HG03378 (cell line): ENCODE measurements around the gene SYT15.
"Not testable (repeated sequence)": the region's sequence is repeated elsewhere in the genome, so short reads cannot be mapped to it uniquely, and the experiment has no call there.

Experiments used
- ATAC-seq: cut with Tn5 transposase; IDR thresholded peaks from one replicate; pipeline ENCODE4 v1.9.1; 2021; ENCODE audit warnings: mild to moderate bottlenecking, moderate library complexity; ENCODE audit not compliant: unreplicated experiment

The SYT15 gene

DNA sequence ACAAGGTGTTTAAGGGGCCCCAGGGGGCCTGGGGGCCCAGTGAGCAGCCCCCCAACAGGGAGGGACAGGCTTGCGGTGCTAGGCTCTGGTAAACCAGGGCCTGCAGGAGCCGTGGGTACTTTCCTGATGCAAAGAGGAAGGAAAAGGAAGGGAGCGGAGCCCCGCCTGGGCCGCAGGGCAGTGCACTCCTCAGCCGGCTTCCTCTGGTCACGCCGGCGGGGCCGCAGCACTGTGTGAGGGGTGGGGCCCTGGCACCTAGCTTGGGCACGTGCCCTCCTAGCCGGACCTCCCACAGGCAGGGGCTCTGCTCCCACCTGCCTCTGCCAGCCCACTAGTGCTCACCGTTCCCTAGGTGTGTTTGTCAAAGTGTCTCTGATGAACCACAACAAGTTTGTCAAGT lies 6.3 kb downstream of the SYT15 start:
- ATAC-seq: not testable (repeated sequence)

DNA sequence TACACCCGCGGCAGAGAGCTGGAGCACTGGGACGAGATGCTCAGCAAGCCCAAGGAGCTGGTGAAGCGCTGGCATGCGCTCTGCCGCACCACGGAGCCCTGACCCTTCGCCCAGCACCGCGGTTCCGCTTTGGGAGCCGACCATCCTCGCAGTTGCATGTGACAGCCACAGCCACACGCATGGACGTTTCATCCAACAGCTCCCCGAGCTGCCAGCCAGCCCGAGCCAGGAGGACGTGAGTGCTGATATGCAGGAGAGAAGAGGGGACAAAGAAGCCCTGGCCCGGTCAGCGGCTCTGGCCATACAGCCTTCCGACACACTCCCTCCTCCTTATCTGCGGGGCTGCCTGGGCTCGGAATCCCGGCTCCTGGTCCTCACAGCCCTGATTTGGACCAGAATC lies 8.6 kb downstream of the SYT15 start:
- not testable (repeated sequence) for ATAC-seq

- ATAC-seq: not testable (repeated sequence)
Measured at GRCh38 chr10:46588221-46588620, 9.3 kb downstream of the SYT15 start.

DNA sequence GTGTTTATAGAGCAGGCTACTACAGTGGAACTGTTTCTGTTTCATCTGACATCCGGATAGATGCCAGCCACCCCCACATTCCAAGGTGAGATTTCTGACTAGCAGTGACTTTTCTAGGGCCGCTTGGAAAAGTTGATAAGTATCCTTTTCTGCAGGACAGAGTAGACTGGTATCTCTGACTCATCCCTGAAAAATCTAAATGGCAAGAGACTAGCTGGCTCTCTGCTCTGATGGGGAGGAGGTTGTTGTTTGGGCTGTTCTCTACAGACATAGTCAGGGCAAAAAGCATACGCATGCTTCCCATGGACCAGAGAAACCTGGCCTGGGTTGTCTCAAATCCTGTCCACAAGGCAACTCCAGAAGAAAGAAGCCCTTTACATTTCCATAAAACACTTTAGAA lies 10.7 kb downstream of the SYT15 start:
- not testable (repeated sequence) for ATAC-seq

GRCh38 chr10:46591053-46591452 lies 12.1 kb downstream of the SYT15 start:
- not testable (repeated sequence) for ATAC-seq

GRCh38 chr10:46593307-46593706 lies 14.4 kb downstream of the SYT15 start:
- not testable (repeated sequence) for ATAC-seq

DNA sequence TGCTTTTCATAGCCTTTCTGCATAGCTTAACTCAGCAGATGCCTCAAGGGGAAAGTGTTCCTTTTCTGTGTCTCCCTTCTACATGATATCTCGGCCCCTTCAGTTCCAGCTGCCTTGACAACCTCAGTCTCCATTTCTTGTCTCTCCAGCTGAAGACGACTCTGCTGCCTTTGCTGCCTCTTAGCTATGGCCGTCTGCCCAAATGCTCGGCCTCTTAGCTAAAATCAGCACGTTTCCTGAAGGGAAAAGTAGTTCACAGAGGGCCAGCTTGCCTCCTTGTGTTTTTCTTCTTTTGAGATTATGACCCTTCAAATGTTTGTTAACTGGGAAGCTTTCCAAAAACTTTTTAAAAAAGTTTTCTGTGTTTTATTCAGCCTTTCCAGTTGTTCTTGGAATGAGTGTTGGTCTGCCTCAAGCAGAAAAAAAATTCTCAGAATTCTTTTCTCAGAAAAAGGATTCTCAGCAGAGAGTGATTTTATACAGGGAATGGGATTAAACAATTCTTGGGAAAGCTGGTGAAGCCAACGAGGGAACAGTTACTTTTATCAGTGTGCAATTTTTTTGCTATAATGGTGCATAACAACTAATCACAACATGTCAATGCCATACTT lies 15.6 kb downstream of the SYT15 start:
- not testable (repeated sequence) for ATAC-seq

GRCh38 chr10:46596570-46596969 lies 17.6 kb downstream of the SYT15 start:
- ATAC-seq: not testable (repeated sequence)

DNA sequence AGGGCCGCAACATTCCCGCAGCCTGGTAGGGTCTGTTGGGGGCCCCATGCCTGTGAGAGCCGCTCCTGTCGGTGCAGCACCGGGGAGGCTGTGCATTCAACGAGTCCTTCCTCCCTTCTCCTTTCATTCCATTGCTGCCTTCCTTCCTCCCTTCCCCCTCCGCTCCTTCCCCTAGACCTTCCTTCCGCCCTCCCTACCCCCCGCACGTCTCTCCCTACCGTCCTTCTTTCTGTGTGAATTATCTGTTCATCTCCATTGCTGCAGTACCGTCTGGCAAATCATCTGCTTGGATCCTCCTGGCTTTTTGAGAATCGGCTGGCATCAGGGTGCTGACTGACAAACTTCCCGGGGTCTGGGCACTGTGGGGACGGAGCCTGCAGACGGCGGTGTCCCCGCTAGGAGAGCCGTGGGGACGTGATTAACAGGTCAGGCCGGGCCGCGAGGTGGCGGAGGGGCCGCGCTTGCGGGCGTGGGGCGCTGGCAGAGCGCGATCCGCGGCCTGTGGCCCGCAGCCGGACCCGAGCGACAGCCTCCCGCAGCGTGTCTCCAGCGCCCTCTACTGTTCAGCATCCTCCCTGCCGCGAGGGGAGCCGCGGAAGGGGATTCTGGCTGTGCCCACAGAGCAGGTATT lies 18.8 kb downstream of the SYT15 start:
- ATAC-seq: peak; percentile 63

DNA sequence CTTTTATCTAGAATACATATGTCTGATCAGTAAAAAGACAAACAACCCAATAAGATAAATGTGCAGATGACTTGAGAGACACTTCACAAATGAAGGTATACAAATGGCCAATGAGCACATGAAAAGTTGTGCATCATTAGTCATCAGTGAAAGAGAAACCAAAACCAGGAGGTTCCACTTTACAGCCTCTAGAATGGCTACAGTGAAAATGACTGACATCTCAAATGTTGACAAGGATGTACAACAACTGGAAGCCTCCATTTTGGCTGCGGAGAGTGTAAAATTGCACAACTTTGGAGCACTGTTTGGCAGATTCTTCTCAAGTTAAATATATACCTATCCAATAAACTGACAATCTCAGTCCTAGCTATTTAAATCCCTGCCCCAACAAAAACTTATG lies 21.6 kb downstream of the SYT15 start:
- peak; percentile 50 for ATAC-seq

GRCh38 chr10:46615540-46615939 lies 36.6 kb downstream of the SYT15 start:
- not testable (repeated sequence) for ATAC-seq

GRCh38 chr10:46616227-46616626 lies 37.3 kb downstream of the SYT15 start:
- not testable (repeated sequence) for ATAC-seq

DNA sequence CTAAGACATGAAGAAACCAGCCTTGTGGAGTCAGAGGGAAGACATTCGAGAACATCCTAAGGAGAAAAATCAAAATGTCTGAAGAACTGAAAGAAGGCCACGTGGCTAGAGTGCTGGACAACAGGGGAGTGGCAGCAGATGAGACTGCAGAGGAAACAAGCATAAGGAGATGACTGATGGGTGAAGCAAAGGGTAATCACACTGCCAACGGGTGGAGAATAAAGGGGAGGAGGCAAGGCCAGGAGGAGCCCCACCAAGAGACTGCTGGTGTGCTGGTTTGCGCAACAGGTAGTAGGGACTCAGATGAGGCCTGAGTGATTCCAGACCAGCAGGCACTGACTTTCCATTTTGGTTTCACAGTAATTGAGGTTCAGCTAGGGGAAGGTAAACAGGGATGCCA lies 38.2 kb downstream of the SYT15 start:
- not testable (repeated sequence) for ATAC-seq

DNA sequence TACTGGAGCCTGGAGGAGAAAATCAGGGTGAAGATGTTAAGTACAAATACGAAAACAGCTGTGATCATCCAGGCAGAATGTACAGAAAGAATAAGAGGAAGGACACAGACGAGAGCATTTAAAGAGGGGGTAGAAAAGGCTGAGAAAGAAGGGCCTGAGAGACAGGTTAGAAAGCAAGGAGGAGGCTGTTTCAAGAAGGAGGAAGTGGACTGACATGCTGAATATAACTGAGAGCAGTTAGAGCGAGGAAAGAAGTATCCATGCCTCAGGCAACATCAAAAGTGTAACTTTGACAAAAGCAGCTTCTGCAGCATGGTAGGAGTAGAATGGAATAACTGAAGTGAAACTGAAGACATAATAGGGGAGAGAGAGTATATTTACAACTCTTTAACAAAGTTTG lies 39.0 kb downstream of the SYT15 start:
- not testable (repeated sequence) for ATAC-seq

DNA sequence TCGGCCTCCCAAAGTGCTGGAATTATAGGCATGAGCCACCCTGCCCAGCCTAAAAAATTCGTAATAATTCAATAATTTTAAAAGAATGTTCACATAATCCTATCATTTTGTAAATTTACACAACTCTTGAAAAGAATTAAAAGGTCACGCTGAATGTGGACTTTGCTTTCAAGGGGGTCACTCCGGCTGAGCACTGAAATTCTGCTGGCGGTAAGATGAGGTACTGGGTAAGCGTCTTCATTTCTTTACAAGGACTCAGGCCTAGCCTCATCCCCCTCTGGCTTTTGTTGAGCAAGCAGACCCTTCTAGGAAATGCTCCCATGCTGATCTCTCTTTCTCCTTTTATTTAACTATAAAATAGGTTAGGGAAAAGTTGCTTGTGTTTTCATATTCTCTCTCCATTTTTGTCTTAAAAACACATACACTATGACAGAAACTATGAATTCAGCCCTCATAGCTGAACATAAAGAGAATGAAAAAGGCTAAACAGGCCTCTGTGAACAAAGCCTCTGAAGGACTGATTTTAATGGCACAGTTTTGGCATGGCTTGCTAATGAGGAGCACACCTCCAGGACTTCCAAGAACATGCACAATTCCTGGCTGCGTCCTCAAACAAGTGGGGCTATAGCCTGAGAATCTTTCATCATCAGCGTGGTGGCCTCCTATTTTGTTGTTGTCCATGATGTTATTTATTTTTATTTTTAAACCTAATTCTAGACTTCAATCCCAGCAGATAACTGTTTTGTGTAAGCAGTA lies 45.1 kb downstream of the SYT15 start:
- ATAC-seq: not testable (repeated sequence)

- ATAC-seq: not testable (repeated sequence)
Measured at GRCh38 chr10:46629805-46630204, 50.9 kb downstream of the SYT15 start.

DNA sequence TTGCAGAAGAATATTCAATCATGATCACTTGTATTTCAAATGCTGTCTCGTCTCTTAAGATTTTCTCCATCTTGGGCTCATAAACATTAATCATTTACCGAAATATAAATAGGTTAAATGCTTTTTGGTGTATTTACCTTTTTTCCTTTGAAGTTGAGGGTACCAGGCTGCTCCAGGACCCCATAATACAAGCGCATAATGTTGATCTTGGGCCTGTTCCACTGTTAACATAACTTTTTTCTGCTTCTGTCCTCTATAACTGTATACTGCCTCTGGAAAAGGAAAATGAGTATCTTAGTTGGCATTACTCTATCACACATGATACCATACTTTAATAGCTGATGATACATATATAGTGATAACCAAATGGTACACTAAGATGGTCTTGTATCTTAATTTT lies 51.9 kb downstream of the SYT15 start:
- ATAC-seq: not testable (repeated sequence)

GRCh38 chr10:46631683-46632082 lies 52.8 kb downstream of the SYT15 start:
- ATAC-seq: not testable (repeated sequence)

DNA sequence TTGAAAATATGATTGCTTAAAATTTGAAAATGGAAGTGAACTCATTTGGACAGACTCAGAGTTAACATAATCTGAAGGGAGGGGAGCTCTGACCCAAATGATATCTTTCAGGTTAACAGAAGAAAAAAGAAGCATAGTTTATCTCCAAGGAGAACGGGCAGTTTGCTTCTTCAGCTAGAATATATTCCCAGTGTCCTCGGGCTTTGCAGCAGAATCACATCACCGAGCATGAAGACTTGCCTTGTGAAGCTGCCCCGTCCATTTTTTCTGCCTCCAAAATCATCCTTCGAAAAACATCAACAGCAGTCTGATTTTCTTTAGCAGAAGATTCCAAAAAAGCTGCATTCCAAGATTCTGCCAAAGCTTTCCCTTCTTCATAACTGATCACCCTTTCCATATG lies 55.8 kb downstream of the SYT15 start:
- not testable (repeated sequence) for ATAC-seq

- not testable (repeated sequence) for ATAC-seq
Measured at GRCh38 chr10:46635364-46635959, 56.5 kb downstream of the SYT15 start.

- ATAC-seq: not testable (repeated sequence)
Measured at GRCh38 chr10:46640005-46640404, 61.1 kb downstream of the SYT15 start.
